ENCODE data around the gene OR2L2. TPM values are rescaled to one million over a fixed set of nuclear protein-coding genes. Genes with fewer than 3 reads are reported as not detected.

OR2L2 gene
- total and polyA plus RNA-seq, 2 donors from 2014 or later: 0.09 TPM; not detected in 1

- H3K27me3 ChIP-seq (ENCODE audit: control insufficient read depth, insufficient read depth, low read length): no peaks in the 10 kb centered on the region
- no peaks in the 10 kb centered on the region for H3K9me3 ChIP-seq (ENCODE audit: control insufficient read depth in 2 of 3, insufficient read depth in 1 of 3, low read length in 3 of 3)
- no peak for DNase-seq
- intact Hi-C loops (cut with DNase I): no loop called here
- no peaks in the 10 kb centered on the region for H3K4me1 ChIP-seq (ENCODE audit: control insufficient read depth in 2 of 3, insufficient read depth in 2 of 3, low read depth in 1 of 3, low read length in 3 of 3)
- no peaks in the 10 kb centered on the region for H3K36me3 ChIP-seq (ENCODE audit: control insufficient read depth in 2 of 3, insufficient read depth in 3 of 3, low read length in 3 of 3)
- H3K9ac ChIP-seq (ENCODE audit: low read length in 3 of 3): no peak overlapping the region
- no peak for TF ChIP-seq CTCF (IDR thresholded peaks at IDR 0.05; ENCODE audit: borderline replicate concordance, extremely low read depth, insufficient read depth)
- no peak for FAIRE-seq
- no peak overlapping the region for H3K4me3 ChIP-seq (ENCODE audit: low read length in 3 of 3)
- no peak overlapping the region for H3K27ac ChIP-seq (ENCODE audit: low read depth in 2 of 2, low read length in 2 of 2)
These were observed 15.3 kb downstream of the OR2L2 start for GRCh38 chr1:248045209-248045608.

DNA sequence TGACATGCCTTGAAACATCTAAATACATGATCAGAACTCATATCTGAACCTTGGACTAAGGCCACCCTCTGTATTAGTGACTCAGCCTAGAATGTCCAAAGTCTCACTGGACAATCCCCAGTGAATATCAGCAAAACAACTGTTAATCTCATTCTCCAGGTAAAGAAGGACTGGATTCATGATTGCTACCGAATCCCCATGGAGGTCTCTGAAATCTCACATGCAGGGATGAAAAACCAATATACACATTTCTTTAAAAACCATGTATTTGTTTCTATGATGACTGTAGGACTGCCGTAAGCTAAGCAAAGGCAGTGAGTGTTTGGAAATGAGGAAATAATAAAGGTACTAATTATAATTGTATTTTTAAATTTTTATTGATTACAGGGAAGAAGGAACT lies 16.7 kb downstream of the OR2L2 start, which contains the start of gene OR2L3:
TSS of gene OR2L3 (plus strand) at position 301 of the 400 bp plus-strand sequence. CDS start 13,846 bp downstream, outside the sequence.
- TF ChIP-seq CTCF (IDR thresholded peaks at IDR 0.05; ENCODE audit: borderline replicate concordance, extremely low read depth, insufficient read depth): no peak
- Histone ChIP-seq H3K36me3 (ENCODE audit: control insufficient read depth in 2 of 3, insufficient read depth in 3 of 3, low read length in 3 of 3) (no peaks in the 10 kb centered on the region), H3K27ac (ENCODE audit: low read depth in 2 of 2, low read length in 2 of 2) (no peak within 1 kb of the TSS), H3K9me3 (ENCODE audit: control insufficient read depth in 2 of 3, insufficient read depth in 1 of 3, low read length in 3 of 3) (no peaks in the 10 kb centered on the region), H3K27me3 (ENCODE audit: control insufficient read depth, insufficient read depth, low read length) (no peaks in the 10 kb centered on the region), H3K4me1 (ENCODE audit: control insufficient read depth in 2 of 3, insufficient read depth in 2 of 3, low read depth in 1 of 3, low read length in 3 of 3) (no peaks in the 10 kb centered on the region), H3K9ac (ENCODE audit: low read length in 3 of 3) (no peak within 1 kb of the TSS), H3K4me3 (ENCODE audit: low read length in 3 of 3) (no peak within 1 kb of the TSS)
- FAIRE-seq (no peak), DNase-seq (no peak)
- intact Hi-C loops (cut with DNase I): no loop called here

GRCh38 chr1:248047008-248047407 lies 17.1 kb downstream of the OR2L2 start:
- H3K4me3 ChIP-seq (ENCODE audit: low read length in 3 of 3): no peak overlapping the region
- DNase-seq (no peak), FAIRE-seq (no peak)
- no peaks in the 10 kb centered on the region for H3K36me3 ChIP-seq (ENCODE audit: control insufficient read depth in 2 of 3, insufficient read depth in 3 of 3, low read length in 3 of 3)
- intact Hi-C loops (cut with DNase I): no loop called here
- no peaks in the 10 kb centered on the region for H3K9me3 ChIP-seq (ENCODE audit: control insufficient read depth in 2 of 3, insufficient read depth in 1 of 3, low read length in 3 of 3)
- TF ChIP-seq CTCF (IDR thresholded peaks at IDR 0.05; ENCODE audit: borderline replicate concordance, extremely low read depth, insufficient read depth): no peak
- H3K9ac ChIP-seq (ENCODE audit: low read length in 3 of 3): no peak overlapping the region
- H3K4me1 ChIP-seq (ENCODE audit: control insufficient read depth in 2 of 3, insufficient read depth in 2 of 3, low read depth in 1 of 3, low read length in 3 of 3): no peaks in the 10 kb centered on the region
- no peaks in the 10 kb centered on the region for H3K27me3 ChIP-seq (ENCODE audit: control insufficient read depth, insufficient read depth, low read length)
- no peak overlapping the region for H3K27ac ChIP-seq (ENCODE audit: low read depth in 2 of 2, low read length in 2 of 2)

GRCh38 chr1:248054671-248055070 lies 24.8 kb downstream of the OR2L2 start:
- Histone ChIP-seq H3K27me3 (ENCODE audit: control insufficient read depth, insufficient read depth, low read length) (no peaks in the 10 kb centered on the region), H3K36me3 (ENCODE audit: control insufficient read depth in 2 of 3, insufficient read depth in 3 of 3, low read length in 3 of 3) (no peaks in the 10 kb centered on the region), H3K4me1 (ENCODE audit: control insufficient read depth in 2 of 3, insufficient read depth in 2 of 3, low read depth in 1 of 3, low read length in 3 of 3) (no peaks in the 10 kb centered on the region), H3K4me3 (ENCODE audit: low read length in 3 of 3) (no peak overlapping the region), H3K9ac (ENCODE audit: low read length in 3 of 3) (no peak overlapping the region), H3K27ac (ENCODE audit: low read depth in 2 of 2, low read length in 2 of 2) (no peak overlapping the region), H3K9me3 (ENCODE audit: control insufficient read depth in 2 of 3, insufficient read depth in 1 of 3, low read length in 3 of 3) (no peaks in the 10 kb centered on the region)
- no peak for TF ChIP-seq CTCF (IDR thresholded peaks at IDR 0.05; ENCODE audit: borderline replicate concordance, extremely low read depth, insufficient read depth)
- DNase-seq (no peak), FAIRE-seq (no peak)
- intact Hi-C loops (cut with DNase I): no loop called here

Data from kidney (tissue), 14 donors.